Measurements from ENCODE around the gene UBXN10.
A peak's percentile ranks its signal among the peaks of the same experiment; 100 is the strongest.

UBXN10 gene

GRCh38 chr1:20188455-20188817 lies 2.5 kb downstream of the UBXN10 start:
- no peak overlapping the region for H3K4me3 ChIP-seq (ENCODE audit: control insufficient read depth, low read depth, low read length)
- no peak for DNase-seq (ENCODE audit: low read depth)
- TF ChIP-seq, protein P1, sequence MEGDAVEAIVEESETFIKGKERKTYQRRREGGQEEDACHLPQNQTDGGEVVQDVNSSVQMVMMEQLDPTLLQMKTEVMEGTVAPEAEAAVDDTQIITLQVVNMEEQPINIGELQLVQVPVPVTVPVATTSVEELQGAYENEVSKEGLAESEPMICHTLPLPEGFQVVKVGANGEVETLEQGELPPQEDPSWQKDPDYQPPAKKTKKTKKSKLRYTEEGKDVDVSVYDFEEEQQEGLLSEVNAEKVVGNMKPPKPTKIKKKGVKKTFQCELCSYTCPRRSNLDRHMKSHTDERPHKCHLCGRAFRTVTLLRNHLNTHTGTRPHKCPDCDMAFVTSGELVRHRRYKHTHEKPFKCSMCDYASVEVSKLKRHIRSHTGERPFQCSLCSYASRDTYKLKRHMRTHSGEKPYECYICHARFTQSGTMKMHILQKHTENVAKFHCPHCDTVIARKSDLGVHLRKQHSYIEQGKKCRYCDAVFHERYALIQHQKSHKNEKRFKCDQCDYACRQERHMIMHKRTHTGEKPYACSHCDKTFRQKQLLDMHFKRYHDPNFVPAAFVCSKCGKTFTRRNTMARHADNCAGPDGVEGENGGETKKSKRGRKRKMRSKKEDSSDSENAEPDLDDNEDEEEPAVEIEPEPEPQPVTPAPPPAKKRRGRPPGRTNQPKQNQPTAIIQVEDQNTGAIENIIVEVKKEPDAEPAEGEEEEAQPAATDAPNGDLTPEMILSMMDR (conservative IDR thresholded peaks at IDR 0.05; ENCODE audit: control insufficient read depth, insufficient read depth, low read depth, low read length) = no peak

DNA sequence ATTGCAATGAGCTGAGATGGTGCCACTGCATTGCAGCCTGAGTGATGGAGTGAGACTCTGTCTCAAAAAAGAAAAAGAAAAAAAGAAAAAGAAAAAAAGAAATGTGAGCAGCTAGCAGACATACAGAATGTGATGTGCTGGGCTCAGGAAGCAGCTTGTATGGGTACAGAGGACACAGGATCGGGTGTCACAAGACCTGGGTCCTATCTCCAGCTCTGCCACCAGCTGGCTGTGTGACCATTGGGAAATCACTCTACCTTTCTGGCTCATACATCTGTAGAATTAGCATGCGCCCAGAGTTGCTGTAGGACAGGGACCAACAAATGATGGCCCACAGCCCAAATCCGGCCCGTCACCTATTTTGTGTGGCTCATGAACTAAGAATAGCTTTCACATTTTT lies 3.8 kb downstream of the UBXN10 start:
- no peak for DNase-seq (ENCODE audit: low read depth)
- TF ChIP-seq, protein P1 (conservative IDR thresholded peaks at IDR 0.05; ENCODE audit: control insufficient read depth, insufficient read depth, low read depth, low read length) = no peak
- H3K4me3 ChIP-seq (ENCODE audit: control insufficient read depth, low read depth, low read length) = no peak overlapping the region

- DNase-seq (ENCODE audit: low read depth) = no peak
These were observed 4.6 kb downstream of the UBXN10 start for GRCh38 chr1:20190256-20191160.

GRCh38 chr1:20191266-20191825 lies 5.5 kb downstream of the UBXN10 start:
- no peak for DNase-seq (ENCODE audit: low read depth)
- TF ChIP-seq, protein P1 (conservative IDR thresholded peaks at IDR 0.05; ENCODE audit: control insufficient read depth, insufficient read depth, low read depth, low read length) = no peak
- no peak overlapping the region for H3K4me3 ChIP-seq (ENCODE audit: control insufficient read depth, low read depth, low read length)

More at GRCh38 chr1:20190256-20191160, 4.6 kb downstream of the UBXN10 start:
- H3K4me3 ChIP-seq (ENCODE audit: control insufficient read depth, low read depth, low read length) = no peak overlapping the region
- TF ChIP-seq, protein P1 (conservative IDR thresholded peaks at IDR 0.05; ENCODE audit: control insufficient read depth, insufficient read depth, low read depth, low read length) = no peak

DNA sequence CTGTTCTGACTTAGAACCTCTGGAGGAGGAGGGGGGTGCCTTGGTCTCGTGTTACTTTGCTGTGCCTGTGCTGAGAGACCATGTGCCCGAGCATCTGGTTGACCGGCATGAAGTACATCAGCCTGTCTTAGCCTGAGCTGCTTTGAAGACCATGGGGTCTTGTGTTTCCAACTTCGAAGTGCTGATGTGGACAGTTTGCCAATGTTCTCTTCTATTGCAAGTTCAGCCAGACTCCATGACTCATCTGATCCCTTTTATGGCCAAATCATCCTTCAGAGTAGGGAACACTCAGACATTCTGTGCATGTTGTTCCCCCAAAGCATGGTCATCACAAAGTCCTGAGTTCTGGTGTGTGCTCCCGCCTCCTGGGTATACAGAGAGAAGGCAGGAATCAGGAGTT lies 6.5 kb downstream of the UBXN10 start:
- TF ChIP-seq, protein P1 (conservative IDR thresholded peaks at IDR 0.05; ENCODE audit: control insufficient read depth, insufficient read depth, low read depth, low read length) = no peak
- peak; percentile 83 for DNase-seq (ENCODE audit: low read depth)
- H3K4me3 ChIP-seq (ENCODE audit: control insufficient read depth, low read depth, low read length) = no peak overlapping the region

- H3K4me3 ChIP-seq (ENCODE audit: control insufficient read depth, low read depth, low read length) = no peak overlapping the region
- DNase-seq (ENCODE audit: low read depth) = no peak
- TF ChIP-seq, protein P1 (conservative IDR thresholded peaks at IDR 0.05; ENCODE audit: control insufficient read depth, insufficient read depth, low read depth, low read length) = no peak
These were observed 7.0 kb downstream of the UBXN10 start for GRCh38 chr1:20192871-20193411.
